HEK293T (cell line): ENCODE data around the gene SLC30A4.

Source experiments
- BHLHE40 ChIP-seq: fragments of 450-650 bp; IDR thresholded peaks from 2 replicates; pipeline ENCODE4 v1.6.1; 2016; ENCODE audit warnings: mild to moderate bottlenecking, moderate library complexity, borderline replicate concordance
- CTBP1 ChIP-seq: fragments of 450-650 bp; IDR thresholded peaks from 2 replicates; pipeline ENCODE4 v1.6.1; 2016; ENCODE audit warnings: borderline replicate concordance
- ELF4 ChIP-seq: fragments of 450-650 bp; IDR thresholded peaks from 2 replicates; pipeline ENCODE4 v1.6.1; 2017; ENCODE audit warnings: antibody characterized with exemption
- FOXA1 ChIP-seq: fragments of 450-650 bp; IDR thresholded peaks from 2 replicates; pipeline ENCODE4 v1.6.1; 2016; ENCODE audit warnings: mild to moderate bottlenecking
- FOXM1 ChIP-seq: fragments of 450-650 bp; IDR thresholded peaks from 2 replicates; pipeline ENCODE4 v1.6.1; 2017; ENCODE audit warnings: mild to moderate bottlenecking, borderline replicate concordance
- L3MBTL2 ChIP-seq: fragments of 450-650 bp; conservative IDR thresholded peaks from 2 replicates; pipeline ENCODE4 v1.6.1; 2016; ENCODE audit warnings: mild to moderate bottlenecking
- LEF1 ChIP-seq: fragments of 450-650 bp; IDR thresholded peaks from 2 replicates; pipeline ENCODE4 v1.6.1; 2017; ENCODE audit warnings: mild to moderate bottlenecking, borderline replicate concordance
- NFRKB ChIP-seq: fragments of 450-650 bp; IDR thresholded peaks from 2 replicates; pipeline ENCODE4 v1.6.1; 2016; ENCODE audit warnings: mild to moderate bottlenecking, moderate library complexity
- PKNOX1 ChIP-seq: fragments of 450-650 bp; IDR thresholded peaks from 2 replicates; pipeline ENCODE4 v1.6.1; 2016
- SP1 ChIP-seq: fragments of 450-650 bp; IDR thresholded peaks from 2 replicates; pipeline ENCODE4 v1.6.1; 2017
- SUZ12 ChIP-seq: fragments of 450-650 bp; IDR thresholded peaks from 2 replicates; pipeline ENCODE4 v1.6.1; 2016; ENCODE audit warnings: mild to moderate bottlenecking
- TARDBP ChIP-seq: fragments of 450-650 bp; IDR thresholded peaks from 2 replicates; pipeline ENCODE4 v1.6.1; 2016
- ZNF384 ChIP-seq: fragments of 450-650 bp; IDR thresholded peaks from 2 replicates; pipeline ENCODE4 v1.6.1; 2016

DNA sequence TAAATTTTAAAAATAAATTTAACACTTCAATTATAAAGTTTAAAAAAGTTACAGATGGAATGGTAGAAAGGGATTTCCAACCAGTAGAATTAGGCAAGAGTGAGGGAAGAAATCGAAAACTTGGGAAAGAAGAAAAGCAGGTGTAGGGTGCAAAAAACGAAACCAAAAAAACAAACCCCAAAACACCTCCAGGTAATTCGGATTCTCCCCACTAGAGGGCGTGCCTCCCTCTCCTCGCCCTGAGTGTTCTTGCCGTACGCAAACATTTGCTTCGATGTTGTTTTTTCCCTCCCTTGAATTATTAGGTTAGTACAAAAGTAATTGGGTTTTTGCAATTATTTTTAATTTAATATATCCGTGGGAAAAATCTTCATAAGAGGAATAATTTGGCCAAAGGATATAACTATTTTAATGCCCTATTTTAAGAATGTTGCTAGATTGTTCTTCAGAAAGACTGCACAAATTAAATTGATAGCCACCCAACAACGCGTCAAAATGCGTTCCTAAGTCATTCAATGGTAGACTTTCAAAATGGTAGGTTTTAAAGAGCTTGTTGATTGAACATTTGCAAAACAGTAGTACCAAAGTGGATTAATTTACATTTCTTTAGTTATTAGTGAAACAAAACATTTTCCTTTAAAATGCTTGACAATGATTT is 63.7 kb downstream of the SLC30A4 start:
- TF ChIP-seq FOXM1 (no peak), TARDBP (no peak), BHLHE40 (no peak), L3MBTL2 (no peak), SP1 (no peak), CTBP1 (no peak), SUZ12 (no peak), LEF1 (no peak), FOXA1 (no peak), ELF4 (no peak), NFRKB (no peak), PKNOX1 (no peak), ZNF384 (no peak)
